ENCODE measurements around the gene DTNA.

- TF ChIP-seq CTCF (IDR thresholded peaks at IDR 0.05; ENCODE audit: low read length) (no peak), EZH2 (optimal IDR thresholded peaks at IDR 0.05; ENCODE audit: low read depth, low read length) (no peak), EZH2phosphoT487 (IDR thresholded peaks at IDR 0.05; ENCODE audit: low read length) (no peak)
These were observed 50.3 kb downstream of the DTNA start for GRCh38 chr18:34760444-34760843.

All from MM.1S (cell line).